Putamen (tissue), 1 donor: Measurements from ENCODE around the gene ZNF385A.

ENCODE experiments used
- DNase-seq: peaks from one replicate; pipeline ENCODE4 v3.0.0-alpha.2; 2016; ENCODE audit warnings: low spot score

Gene ZNF385A

GRCh38 chr12:54392485-54393206 is 8.1 kb upstream of the ZNF385A start:
- no peak for DNase-seq

DNA sequence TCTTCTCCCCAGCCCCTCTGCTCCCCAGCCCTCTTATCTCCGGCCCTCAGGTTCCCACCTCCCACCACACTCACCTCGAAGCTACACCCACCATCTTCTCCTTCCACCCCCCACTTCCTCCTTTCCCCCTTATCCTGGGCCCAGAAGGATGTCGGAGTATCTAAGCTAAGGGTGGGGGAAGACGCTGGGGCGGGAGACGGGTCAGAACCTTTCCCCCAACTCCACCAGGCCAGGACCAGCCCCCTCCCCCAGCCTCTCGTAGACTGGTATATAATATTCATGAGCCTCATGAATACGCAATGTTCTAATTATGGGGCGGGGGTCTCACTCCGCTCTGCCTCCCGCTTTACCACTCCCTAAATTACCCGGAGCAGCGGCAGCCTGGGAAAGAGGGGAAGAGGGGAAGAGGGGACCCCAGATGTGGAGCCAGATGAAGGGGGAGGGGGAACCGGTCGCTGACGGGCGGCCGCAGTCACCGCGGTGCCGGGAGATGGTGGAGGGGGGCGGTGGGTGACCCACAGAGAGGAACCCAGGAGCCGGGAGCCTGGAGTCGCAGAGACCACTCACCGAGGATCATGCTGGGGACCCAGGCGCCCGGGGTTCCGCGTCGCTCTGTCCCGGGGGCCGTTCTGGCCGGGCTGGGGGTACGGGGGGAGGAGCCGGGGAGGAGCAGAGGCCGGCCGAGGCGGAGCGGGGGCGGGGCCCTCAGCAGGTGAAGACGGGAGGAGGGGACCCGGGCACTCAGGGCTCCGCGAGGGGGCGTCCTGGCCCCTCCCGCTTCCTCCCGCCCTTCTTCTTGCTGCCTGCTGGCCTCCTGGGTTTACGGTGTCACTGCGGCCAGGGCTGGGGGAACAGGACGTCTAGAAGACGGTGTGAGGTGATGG is 6.4 kb upstream of the ZNF385A start:
- no peak for DNase-seq

DNA sequence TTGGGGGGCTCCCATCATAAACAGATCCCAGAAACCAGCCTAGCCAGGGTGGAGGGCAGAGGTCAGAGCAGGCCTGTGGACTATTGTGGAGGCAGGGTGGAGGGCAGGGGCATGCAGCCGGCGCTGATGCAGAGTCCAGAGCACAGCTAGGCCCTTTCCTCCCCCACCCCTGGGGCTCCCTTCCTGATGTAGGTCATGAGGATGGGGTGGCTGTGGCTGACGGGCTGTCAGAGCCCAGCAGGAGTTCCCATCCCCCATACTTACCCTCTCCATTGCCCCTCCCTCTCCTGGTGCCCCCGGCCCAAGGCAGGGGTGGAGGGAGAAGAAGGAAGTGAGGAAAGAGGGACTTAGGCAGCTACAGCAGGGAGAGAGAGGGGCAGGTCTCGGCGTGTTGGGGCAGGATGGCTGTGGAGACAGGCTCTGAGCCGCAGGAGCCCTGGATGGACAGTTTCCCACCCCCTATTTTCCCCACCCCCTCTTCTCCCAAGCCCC is 5.7 kb upstream of the ZNF385A start:
- DNase-seq, result no peak

DNA sequence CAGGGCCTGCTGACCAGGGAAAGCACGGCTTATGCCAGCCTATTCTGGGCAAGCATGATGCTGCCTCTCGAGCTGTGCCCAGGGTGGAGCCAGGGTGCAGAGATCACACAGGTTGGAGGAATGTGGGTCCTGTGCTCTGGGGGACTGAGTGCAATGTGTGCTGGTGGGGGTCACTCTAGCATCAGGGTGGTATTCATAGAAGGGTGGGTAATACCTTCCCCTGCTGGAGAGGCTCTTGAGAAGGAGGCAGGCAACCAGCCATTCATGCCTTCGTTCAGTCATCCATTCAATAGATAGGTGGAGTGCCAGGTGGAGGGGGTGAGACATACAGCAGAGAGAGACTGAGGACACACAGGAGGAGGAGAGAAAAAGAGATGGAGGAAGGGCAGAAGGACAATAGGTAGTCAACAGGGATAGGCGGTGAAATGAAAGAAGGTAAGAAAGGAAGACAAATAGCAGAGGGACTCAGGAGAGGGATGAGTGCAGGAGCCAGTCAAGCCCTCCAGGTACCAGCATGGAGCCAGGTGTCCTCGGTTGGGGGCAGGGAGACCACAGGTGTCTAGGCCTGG is 5.2 kb upstream of the ZNF385A start:
- DNase-seq, result no peak

DNA sequence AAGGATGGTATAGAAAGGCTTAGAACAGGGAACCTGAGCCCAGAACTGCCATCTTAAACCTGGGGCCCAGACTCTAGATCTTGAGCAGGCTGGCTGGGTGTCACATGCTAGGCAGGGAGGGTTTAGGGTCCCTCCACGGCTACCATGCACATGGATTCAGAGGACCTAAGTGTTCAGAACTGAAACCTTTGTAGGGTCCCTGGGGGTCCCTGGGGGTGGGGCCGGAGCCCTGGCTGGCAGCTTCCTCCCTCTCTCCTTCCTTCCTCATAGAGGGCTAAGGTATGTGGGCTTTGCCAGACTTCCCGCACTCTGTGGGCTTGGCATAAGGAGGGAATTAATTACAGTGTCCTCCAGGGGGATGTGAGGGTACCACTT is 4.6 kb upstream of the ZNF385A start:
- DNase-seq, result no peak

- no peak for DNase-seq
Measured at GRCh38 chr12:54388237-54389133, 4.0 kb upstream of the ZNF385A start.

DNA sequence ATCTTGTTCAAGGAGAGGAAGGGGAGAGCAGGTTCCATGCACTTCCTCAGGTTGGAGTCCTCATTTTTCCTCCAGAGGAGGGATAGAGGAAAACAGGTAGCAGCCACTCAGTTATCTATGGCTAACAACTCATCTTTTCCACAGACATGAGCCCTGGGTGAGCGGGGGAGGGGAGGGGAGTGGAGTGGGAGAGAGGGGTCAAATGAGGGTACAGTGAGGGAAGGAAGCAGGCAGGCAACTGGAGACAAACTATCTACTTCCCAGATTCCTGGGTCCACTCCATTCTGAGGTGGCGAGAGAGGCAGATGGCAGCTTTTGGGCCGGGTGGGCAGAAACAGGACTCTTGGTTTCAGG is 2.6 kb upstream of the ZNF385A start:
- no peak for DNase-seq

- DNase-seq, result no peak
Measured at GRCh38 chr12:54386403-54387113, 2.0 kb upstream of the ZNF385A start.

DNA sequence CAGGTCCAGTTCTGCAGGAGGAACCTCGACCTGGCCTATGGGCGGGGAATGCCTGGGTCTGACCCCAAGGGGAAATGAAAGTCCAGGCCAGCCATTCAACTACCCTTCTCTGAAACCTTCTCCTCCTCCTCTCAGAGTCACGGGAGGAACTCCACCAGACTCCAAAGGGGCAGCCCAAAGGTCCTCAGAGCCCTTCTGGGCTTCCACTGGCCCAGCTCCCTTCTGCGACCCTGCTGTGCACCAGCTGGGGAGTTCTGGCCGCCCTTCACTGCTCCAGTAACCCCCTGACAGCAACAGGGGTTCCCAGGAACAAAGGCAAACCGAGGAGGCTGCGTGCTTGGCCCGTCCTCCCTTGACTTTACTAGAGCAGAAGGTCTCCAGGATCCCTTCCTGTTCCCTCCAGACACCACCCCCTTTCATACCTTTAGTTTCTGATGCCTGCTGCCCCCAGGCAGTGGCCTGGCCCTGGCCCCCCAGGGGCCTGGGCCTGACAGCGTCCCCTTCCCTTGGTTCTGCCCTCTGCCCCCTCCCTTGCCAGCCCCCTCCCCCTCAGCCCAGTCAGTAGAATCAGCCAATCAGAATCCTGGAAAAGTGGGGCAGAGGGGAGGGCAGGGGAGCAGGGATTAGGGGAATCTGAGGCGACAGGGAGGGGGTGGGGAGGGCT is 850 bp upstream of the ZNF385A start:
- no peak for DNase-seq

GRCh38 chr12:54383041-54383609 is 1.4 kb downstream of the ZNF385A start:
- DNase-seq, result no peak

GRCh38 chr12:54381136-54381535 is 3.4 kb downstream of the ZNF385A start:
- DNase-seq, result no peak

DNA sequence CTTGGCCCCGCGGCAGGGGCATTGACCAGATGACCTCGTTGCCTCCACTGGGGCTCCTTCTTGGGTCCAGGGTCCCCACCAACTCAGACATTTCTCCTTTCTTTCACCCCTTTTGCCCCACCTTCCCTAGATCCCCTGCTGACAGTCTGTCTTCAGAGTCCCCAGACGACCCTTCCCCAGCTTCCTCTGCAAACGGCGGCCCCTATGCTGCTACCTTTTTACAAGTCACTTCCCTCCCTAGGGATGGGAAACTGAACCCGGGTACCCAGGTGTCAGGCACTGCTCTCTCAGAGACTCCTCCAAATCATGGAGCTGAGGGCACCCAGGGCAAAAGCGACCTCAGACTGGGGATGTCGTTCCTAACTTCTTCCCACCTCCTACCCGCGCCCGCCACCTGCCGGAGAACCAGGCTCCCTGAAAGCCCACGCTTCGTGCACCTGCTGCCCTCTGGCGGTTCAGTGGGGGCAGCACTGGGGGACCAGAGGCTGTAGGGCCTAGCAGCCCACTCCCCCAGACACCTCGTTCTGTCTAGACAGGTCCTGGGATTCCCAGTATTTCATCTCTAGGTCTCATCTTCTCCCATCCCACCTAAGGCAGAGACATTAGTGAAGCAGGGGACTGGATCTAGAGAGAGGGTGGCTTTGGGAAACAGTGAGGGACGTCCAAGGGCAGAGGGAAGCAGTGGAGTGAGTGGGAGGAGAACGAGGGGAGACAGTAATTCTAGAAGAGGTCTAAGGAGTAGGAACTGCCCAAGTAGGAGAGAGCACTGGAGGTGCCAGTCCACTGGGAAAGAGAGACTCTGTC is 4.9 kb downstream of the ZNF385A start:
- DNase-seq, result peak; percentile 84

GRCh38 chr12:54378796-54379397 is 5.6 kb downstream of the ZNF385A start:
- DNase-seq, result no peak

GRCh38 chr12:54377797-54378515 is 6.6 kb downstream of the ZNF385A start:
- no peak for DNase-seq

DNA sequence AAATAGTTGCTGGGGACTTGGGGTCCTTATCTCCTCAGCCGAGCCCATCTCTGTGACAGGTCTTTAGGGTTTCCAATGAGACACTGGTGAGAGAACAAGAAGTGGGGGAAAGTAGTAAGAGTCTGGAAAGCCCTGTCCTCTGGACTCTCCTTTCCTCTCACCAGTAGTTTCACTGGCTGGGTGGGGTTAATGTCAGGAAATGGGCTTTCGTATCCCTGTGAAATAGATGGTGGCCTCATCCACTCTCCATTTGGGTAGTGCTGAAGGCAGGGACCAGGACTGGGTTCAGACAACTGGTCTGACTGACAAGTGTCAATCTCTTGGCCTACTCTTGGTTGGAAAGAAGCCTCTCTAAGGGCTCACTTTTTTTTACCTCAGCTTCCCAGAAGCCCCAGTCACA is 7.5 kb downstream of the ZNF385A start:
- no peak for DNase-seq

GRCh38 chr12:54376596-54376995 is 7.9 kb downstream of the ZNF385A start:
- DNase-seq, result no peak

DNA sequence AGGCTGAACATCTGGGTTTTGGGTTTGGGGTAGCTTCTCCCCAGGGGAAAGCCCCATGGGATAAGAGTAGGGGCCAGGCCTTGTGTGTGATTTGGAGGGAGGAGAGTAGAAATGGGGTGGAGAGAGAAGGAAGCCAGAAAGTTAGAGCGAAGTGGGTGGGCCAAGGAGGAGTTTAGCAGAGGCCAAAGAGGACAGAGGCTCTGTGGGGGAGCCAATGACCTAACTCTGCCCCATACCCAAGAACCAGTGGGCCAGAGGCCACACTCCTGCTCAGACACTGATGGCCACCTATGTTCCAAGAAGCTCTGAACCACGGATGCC is 9.3 kb downstream of the ZNF385A start:
- DNase-seq, result no peak

DNA sequence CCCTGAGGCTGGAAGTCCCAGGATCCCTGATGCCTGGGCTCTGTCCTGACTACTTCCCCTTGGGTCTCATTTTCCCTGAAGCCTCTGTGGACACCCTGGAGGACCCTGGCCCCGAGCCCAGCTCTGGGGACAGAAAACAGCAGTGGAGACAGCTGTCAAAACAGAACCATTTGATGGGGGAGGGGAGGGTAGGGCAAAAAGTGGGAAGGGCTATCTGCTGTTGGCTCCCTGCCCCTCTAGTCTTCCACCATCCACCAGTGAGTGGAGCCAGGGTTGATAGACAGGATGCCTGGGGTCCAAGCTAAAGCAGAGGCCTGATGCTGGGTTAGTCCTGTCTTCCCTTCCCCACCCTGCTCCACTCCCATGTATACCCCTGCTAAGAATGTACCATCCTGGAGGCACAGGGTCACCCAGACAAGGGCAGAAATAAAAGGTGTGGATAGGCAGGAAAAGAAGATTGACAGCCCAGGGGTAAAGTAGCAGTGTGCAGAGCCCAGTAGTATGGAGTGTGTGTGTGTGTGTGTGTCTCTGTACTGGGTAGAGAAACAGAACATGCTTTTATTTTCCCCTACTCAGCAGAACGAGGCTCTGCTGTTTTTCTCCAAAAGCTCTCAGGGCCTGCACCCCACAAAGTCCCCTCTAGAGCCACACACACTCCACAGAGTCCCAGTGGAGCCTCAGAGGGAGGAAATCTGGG is 9.8 kb downstream of the ZNF385A start:
- no peak for DNase-seq
